Retinal pigment epithelial cell (primary cell): ENCODE results near the gene ST7.
A peak's percentile ranks its signal among the peaks of the same experiment; 100 is the strongest.
"Not testable (repeated sequence)": the region's sequence is repeated elsewhere in the genome, so short reads cannot be mapped to it uniquely, and the experiment has no call there.

Experiments
- DNase-seq: peaks from one replicate; pipeline ENCODE4 v3.0.0-alpha.2; 2010; ENCODE audit warnings: low read depth
- H3K4me3 ChIP-seq: 2 replicates; pipeline ENCODE4 v1.5.1; 2011; ENCODE audit warnings: mild to moderate bottlenecking, low read length, control low read depth, moderate library complexity
- CTCF ChIP-seq: conservative IDR thresholded peaks from 2 replicates; pipeline ENCODE4 v1.5.1; 2011; ENCODE audit warnings: low read depth, low read length, control low read depth, inconsistent platforms

Gene ST7

GRCh38 chr7:117019786-117020590, 66.7 kb downstream of the ST7 start:
- TF ChIP-seq CTCF = no peak
- peak; percentile 69 for DNase-seq
- H3K4me3 ChIP-seq = peak overlapping the region; percentile 6

GRCh38 chr7:117020591-117020973, 67.3 kb downstream of the ST7 start:
- DNase-seq = no peak
- no peak overlapping the region for H3K4me3 ChIP-seq

GRCh38 chr7:117021366-117021765, 68.1 kb downstream of the ST7 start:
- no peak overlapping the region for H3K4me3 ChIP-seq
- no peak for DNase-seq
- TF ChIP-seq CTCF = no peak

More at GRCh38 chr7:117020591-117020973, 67.3 kb downstream of the ST7 start:
- no peak for TF ChIP-seq CTCF

- no peak for DNase-seq
- no peak overlapping the region for H3K4me3 ChIP-seq
- no peak for TF ChIP-seq CTCF
Measured at GRCh38 chr7:117021986-117022385, 68.7 kb downstream of the ST7 start.

- DNase-seq = no peak
- no peak overlapping the region for H3K4me3 ChIP-seq
- TF ChIP-seq CTCF = no peak
Measured at GRCh38 chr7:117023325-117023854, 70.1 kb downstream of the ST7 start.

- H3K4me3 ChIP-seq = no peak overlapping the region
- no peak for TF ChIP-seq CTCF
- DNase-seq = no peak
Measured at GRCh38 chr7:117024811-117025210, 71.5 kb downstream of the ST7 start.

GRCh38 chr7:117025891-117026290, 72.6 kb downstream of the ST7 start:
- no peak for TF ChIP-seq CTCF
- no peak for DNase-seq
- H3K4me3 ChIP-seq = no peak overlapping the region

- not testable (repeated sequence) for DNase-seq, H3K4me3 ChIP-seq
Measured at GRCh38 chr7:117030346-117030745, 77.0 kb downstream of the ST7 start.

GRCh38 chr7:117030793-117031192, 77.5 kb downstream of the ST7 start:
- not testable (repeated sequence) for DNase-seq, H3K4me3 ChIP-seq
